SK-N-SH (cell line): ENCODE data around the gene TMEM191C.
"Not testable (repeated sequence)": the region's sequence is repeated elsewhere in the genome, so short reads cannot be mapped to it uniquely, and the experiment has no call there.

Experiments
- EP300 ChIP-seq, 2 experiments: IDR thresholded peaks; 2 replicates each; pipeline versions ENCODE4 v1.4.0 to v1.6.1; 2012; ENCODE audit warnings: borderline replicate concordance in 1 of 2, low read depth in 1 of 2, low read length in 1 of 2
- EZH2phosphoT487 ChIP-seq: fragments of 200-600 bp; sonication (generic); IDR thresholded peaks from 2 replicates; pipeline ENCODE4 v1.6.1; 2017; ENCODE audit warnings: low read depth, mixed run types, mild to moderate bottlenecking, antibody characterized with exemption, moderate library complexity, borderline replicate concordance
- FOXM1 ChIP-seq: IDR thresholded peaks from 2 replicates; pipeline ENCODE4 v1.4.0; 2012; ENCODE audit warnings: low read depth, mild to moderate bottlenecking
- GABPA ChIP-seq: IDR thresholded peaks from 2 replicates; pipeline ENCODE4 v1.4.0; 2012; ENCODE audit warnings: low read depth, mild to moderate bottlenecking
- NFIC ChIP-seq: IDR thresholded peaks from 2 replicates; pipeline ENCODE4 v1.4.0; 2012; ENCODE audit warnings: borderline replicate concordance
- POLR2AphosphoS5 ChIP-seq: IDR thresholded peaks from 2 replicates; pipeline ENCODE4 v1.6.1; 2012; ENCODE audit warnings: low read depth, low read length
- RCOR1 ChIP-seq: fragments of 150-350 bp; IDR thresholded peaks from 2 replicates; pipeline ENCODE4 v1.6.1; 2017; ENCODE audit warnings: antibody characterized with exemption, low read length
- TAF1 ChIP-seq: IDR thresholded peaks from 2 replicates; pipeline ENCODE4 v1.6.1; 2012; ENCODE audit warnings: low read depth, mild to moderate bottlenecking, low read length, moderate library complexity, borderline replicate concordance
- TCF12 ChIP-seq: IDR thresholded peaks from 2 replicates; pipeline ENCODE4 v1.4.0; 2012
- TF ChIP-seq, protein P1 (sequence below): fragments of 200-600 bp; sonication (generic); IDR thresholded peaks from 2 replicates; pipeline ENCODE4 v1.6.1; 2017; ENCODE audit warnings: antibody characterized with exemption, mild to moderate bottlenecking, moderate library complexity
- TF ChIP-seq, protein P2 (sequence below): IDR thresholded peaks from 2 replicates; pipeline ENCODE4 v1.4.0; 2012; ENCODE audit warnings: low read depth, borderline replicate concordance

DNA sequence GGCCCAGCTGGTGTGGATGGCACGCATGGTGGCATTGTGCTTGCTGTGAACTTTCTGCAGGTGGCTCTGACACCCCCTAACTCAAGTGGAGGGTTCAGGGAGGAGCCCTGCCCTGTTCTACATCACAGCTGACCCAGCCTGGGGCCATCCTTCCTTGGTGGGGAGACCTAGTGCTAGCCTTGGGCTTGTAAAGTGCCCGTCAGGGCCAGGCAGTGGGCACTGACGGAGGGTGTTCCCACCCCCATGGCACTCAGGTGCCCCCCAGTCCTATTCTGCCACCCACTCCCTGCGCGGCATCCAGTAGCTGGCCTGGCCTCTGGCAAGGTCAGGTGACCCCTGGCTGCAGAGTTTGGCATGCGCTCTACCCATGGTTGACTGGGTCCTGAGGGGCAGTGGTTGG is 26.0 kb upstream of the TMEM191C start:
- not testable (repeated sequence) for TF ChIP-seq POLR2AphosphoS5; FOXM1; TAF1; GABPA; TCF12; NFIC; RCOR1; EZH2phosphoT487; EP300 (IDR thresholded peaks at IDR 0.05; ENCODE audit: borderline replicate concordance in 1 of 2, low read depth in 1 of 2, low read length in 1 of 2)
- TF ChIP-seq, protein P1, sequence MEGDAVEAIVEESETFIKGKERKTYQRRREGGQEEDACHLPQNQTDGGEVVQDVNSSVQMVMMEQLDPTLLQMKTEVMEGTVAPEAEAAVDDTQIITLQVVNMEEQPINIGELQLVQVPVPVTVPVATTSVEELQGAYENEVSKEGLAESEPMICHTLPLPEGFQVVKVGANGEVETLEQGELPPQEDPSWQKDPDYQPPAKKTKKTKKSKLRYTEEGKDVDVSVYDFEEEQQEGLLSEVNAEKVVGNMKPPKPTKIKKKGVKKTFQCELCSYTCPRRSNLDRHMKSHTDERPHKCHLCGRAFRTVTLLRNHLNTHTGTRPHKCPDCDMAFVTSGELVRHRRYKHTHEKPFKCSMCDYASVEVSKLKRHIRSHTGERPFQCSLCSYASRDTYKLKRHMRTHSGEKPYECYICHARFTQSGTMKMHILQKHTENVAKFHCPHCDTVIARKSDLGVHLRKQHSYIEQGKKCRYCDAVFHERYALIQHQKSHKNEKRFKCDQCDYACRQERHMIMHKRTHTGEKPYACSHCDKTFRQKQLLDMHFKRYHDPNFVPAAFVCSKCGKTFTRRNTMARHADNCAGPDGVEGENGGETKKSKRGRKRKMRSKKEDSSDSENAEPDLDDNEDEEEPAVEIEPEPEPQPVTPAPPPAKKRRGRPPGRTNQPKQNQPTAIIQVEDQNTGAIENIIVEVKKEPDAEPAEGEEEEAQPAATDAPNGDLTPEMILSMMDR = not testable (repeated sequence)
- TF ChIP-seq, protein P2, sequence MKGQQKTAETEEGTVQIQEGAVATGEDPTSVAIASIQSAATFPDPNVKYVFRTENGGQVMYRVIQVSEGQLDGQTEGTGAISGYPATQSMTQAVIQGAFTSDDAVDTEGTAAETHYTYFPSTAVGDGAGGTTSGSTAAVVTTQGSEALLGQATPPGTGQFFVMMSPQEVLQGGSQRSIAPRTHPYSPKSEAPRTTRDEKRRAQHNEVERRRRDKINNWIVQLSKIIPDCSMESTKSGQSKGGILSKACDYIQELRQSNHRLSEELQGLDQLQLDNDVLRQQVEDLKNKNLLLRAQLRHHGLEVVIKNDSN = not testable (repeated sequence)
